ENCODE data around the gene REV3L. TPM values are rescaled to one million over a fixed set of nuclear protein-coding genes. Genes with fewer than 3 reads are reported as not detected.

The REV3L gene
- total and polyA plus RNA-seq, 4 donors, result 3.8 to 17.7 (median 11.2) TPM

- no peak overlapping the region for H3K9ac ChIP-seq (ENCODE audit: low read depth in 1 of 2, low read length in 2 of 2)
- 46% methylated on average over 2 of the region's 2 CpGs for WGBS
- no peak overlapping the region for H3K4me3 ChIP-seq (ENCODE audit: low read depth in 1 of 3, low read length in 3 of 3)
- peak overlapping the region in 1 of 2 donors; percentile 43 for H3K27ac ChIP-seq (ENCODE audit: low read depth in 1 of 2, low read length in 2 of 2)
- TF ChIP-seq ATF3 (IDR thresholded peaks at IDR 0.05) (no peak), REST (IDR thresholded peaks at IDR 0.05) (peak; percentile 41), RAD21 (IDR thresholded peaks at IDR 0.05) (peak; percentile 15 to 26), HNF4A (conservative IDR thresholded peaks at IDR 0.05) (peak; percentile 76 to 86), JUND (IDR thresholded peaks at IDR 0.05) (peak in 1 of 2 donors; percentile 39), EGR1 (IDR thresholded peaks at IDR 0.05; ENCODE audit: low read depth in 2 of 2) (no peak), SP1 (IDR thresholded peaks at IDR 0.05) (peak; percentile 76), NR2F2 (IDR thresholded peaks at IDR 0.05) (no peak), RXRA (IDR thresholded peaks at IDR 0.05) (peak; percentile 84 to 85), GABPA (IDR thresholded peaks at IDR 0.05 in 1 of 2, conservative IDR thresholded peaks at IDR 0.05 in 1 of 2) (peak in 1 of 2 donors; percentile 14), ZBTB33 (IDR thresholded peaks at IDR 0.05) (no peak), FOXA1 (IDR thresholded peaks at IDR 0.05) (no peak), HNF4G (IDR thresholded peaks at IDR 0.05) (peak; percentile 30), YY1 (IDR thresholded peaks at IDR 0.05) (peak; percentile 52), CTCF (IDR thresholded peaks at IDR 0.05; ENCODE audit: low read depth, low read length, missing input control) (no peak), FOXA2 (IDR thresholded peaks at IDR 0.05) (no peak), MAX (IDR thresholded peaks at IDR 0.05) (peak; percentile 52), TAF1 (conservative IDR thresholded peaks at IDR 0.05) (no peak)
- H3K36me3 ChIP-seq (ENCODE audit: control insufficient read depth in 4 of 4, insufficient read depth in 3 of 4, low read depth in 1 of 4, low read length in 3 of 4), result peaks cover 6 to 18% (median 16%) of the 10 kb centered on the region in 4 donors
- peaks cover 2 to 23% (median 18%) of the 10 kb centered on the region in 4 donors for H3K4me1 ChIP-seq (ENCODE audit: control insufficient read depth in 4 of 4, insufficient read depth in 4 of 4, low read length in 3 of 4)
- no peak for DNase-seq (ENCODE audit: low spot score)
- H3K9me3 ChIP-seq (ENCODE audit: control insufficient read depth in 4 of 4, low read length in 3 of 4), result peaks cover 0 to 6% (median 2%) of the 10 kb centered on the region in 4 donors
- no peaks in the 10 kb centered on the region for H3K27me3 ChIP-seq (ENCODE audit: control insufficient read depth in 4 of 4, insufficient read depth in 4 of 4, low read length in 3 of 4)
These were observed 204.3 kb downstream of the REV3L start for GRCh38 chr6:111278731-111279130.
